Measurements from ENCODE around the gene KCTD11.
A peak's percentile ranks its signal among the peaks of the same experiment; 100 is the strongest.
"Not testable (repeated sequence)": the region's sequence is repeated elsewhere in the genome, so short reads cannot be mapped to it uniquely, and the experiment has no call there.

Gene KCTD11

DNA sequence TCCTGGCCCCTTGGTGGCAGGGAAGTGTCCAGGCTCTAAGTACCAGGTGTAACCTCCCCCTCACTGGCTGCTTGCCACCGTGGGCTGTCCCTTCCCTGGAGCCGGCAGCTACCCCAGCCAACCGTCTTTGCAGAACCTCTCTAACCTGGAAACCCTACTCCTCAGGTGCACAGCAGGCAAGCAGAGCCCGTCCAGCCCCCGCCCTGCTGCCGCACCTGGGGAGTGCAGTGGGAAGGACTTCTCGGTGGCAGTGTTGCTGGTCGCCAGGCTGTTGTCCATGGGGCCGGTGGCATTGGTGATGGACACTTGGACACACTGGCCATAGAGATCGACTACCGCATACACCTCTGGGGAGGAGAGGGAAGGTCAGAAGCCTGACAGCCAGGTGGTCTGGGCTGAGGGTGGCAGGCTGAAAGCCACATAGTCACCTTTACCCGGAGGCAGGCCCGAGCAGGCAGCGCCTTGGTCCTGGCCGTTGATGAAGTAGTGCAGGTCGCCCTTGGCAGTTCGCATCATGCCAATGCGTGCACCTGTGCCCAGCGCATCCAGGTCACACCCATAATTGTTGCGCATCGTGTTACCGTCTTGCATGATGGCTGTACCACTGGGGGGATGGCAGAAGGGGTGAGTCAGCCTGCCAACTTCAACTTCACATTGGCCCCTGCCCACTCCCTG, 29.3 kb upstream of the KCTD11 start:
- no peak for DNase-seq

DNA sequence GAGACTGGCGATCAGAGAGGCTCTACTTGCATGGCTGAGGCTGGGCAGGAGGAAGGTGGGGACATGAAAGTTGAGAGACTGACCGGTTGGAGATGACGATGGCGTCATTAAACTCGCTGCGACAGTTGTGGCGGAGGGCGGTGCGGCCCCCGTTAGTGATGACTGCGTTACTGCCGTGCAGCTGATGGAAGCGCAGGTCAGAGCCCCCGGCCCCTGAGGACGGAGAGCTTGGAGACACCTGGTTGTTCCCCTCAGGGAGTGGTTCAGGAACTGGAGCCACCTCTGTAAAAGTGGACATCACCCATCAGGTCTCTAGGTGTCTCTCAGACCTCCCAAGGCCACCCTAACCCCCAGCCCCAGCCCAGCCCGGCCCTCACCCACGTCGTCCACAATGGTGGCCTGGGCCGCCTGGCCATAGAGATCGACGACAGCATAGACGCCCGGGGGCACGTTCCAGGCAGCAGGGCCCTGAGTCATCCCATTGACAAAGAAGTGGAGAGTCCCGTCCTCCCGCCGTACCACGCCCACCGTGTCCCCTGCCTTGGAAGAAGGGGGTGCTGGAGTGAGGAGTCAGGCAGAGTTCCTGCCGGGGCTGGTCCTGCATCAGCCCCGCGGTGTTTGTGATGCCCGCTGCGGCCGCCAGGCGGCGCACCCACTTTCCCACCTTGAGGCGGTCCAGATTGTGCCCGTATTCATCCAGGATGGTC, 28.1 kb upstream of the KCTD11 start:
- peak; percentile 46 for DNase-seq

DNA sequence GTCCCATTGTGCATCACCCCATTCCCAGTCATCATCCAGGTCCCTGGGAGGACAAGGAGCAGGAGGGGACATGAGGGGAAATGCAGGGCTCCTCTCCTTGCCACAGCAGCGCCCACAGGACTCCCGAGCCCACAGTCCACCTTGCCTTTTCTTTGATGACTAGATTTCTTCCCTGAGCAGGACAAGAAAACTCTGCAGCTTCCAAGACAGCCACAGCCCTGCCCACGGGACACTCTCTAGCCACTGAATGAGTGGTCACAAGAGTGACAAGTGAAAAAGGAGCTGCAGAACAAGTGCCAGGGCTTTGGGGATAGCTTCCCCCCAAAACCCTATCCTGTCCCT, 27.6 kb upstream of the KCTD11 start:
- no peak for DNase-seq

DNA sequence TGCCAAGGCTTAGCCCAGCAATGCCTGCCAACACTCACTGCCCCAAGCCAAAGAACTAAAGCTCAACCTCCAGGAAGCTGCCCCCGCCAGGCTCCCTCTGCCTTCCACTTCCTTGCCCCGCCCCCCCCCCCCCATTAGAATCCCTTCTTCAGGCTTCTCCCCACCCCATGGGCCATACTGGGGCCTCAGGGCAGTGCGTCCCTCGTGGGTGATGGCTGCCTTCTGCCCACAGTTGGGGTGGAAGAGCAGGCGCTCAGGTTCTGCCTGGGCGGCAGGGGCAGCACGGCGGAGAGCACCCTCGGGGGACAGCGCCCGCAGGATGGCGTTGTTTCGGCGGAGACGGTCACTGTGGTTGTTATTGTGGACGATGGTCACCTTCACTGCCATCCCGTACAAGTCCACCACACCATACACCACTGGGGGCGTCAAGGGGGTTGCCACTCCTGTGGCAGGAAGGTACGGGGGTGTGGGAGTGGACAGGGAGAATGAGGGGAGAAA, 26.9 kb upstream of the KCTD11 start:
- DNase-seq: no peak

DNA sequence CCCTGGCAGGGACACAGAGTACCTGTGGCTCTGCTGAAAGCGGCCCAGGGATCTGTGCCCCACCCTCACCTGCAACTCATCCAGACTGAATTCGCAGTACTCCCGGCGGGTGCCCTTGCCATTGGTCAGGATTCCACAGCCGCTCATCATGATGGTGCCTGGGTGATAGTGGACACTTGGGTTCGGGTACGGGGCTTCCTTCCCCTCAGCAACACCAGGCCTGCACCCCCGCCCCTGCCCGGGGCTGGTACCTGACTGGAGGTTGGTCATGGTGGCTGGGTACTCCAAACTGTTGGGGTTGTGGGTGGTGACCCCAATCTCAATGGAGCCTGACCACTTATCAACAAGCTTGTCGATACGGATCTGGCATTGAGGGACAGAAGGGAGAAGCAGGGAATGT, 25.8 kb upstream of the KCTD11 start:
- DNase-seq: no peak

DNA sequence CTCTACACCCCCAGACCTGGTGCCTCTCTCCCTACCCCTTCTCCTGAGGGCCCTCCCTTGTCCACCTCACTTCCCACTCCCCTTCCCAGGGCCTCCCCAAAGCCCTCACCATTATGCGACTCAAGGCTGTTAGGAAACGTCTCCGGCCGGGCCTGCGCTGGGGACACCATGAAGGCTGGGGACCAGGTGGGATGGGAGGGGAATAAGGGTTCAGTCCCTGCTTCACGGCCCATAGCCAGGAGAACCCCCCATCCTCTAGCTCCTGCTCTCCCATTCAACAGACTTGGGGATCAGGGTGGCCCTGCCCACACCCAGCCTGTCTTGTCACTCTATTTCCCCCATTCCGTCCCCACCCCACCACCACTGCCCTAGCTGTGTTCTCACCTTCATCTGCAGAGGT, 24.9 kb upstream of the KCTD11 start:
- DNase-seq: no peak

DNA sequence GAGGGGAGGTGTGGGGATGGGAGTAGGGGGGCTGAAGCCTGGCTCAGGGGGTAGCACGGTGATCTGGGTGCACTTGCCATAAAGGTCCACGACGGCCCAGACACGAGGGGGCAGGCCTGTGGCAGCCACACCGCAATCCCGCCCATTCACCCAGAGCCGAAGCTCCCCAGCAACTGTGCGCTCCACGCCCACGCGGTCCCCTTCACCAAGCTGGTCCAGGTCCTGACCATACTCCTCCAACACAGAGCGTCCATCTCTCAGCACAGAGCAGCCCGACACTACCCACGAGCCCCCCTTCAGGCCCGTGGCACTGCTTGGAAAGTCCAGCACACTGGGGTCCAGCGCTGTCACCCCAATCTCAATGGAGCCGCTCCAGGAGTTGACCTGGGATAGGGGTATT, 24.5 kb upstream of the KCTD11 start:
- DNase-seq: no peak

DNA sequence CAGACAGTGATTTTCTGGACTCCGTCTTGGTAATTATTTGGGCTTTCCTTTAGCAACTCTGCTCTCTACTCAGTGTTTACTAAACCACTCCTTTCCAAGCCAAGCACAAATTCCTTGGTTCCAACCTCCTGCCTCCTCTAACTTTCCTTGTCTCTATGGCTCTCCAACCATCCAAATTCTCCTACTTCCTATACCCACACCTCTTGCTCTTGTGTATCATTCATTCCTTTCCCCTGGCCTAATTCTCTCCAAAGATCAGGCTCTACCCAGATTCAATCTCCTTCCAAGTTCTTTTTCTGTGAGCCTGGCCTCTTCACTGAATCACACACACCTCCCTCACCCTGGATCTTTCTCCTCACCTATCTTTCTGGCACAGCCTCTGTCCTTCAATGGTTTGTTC, 24.0 kb upstream of the KCTD11 start:
- no peak for DNase-seq

DNA sequence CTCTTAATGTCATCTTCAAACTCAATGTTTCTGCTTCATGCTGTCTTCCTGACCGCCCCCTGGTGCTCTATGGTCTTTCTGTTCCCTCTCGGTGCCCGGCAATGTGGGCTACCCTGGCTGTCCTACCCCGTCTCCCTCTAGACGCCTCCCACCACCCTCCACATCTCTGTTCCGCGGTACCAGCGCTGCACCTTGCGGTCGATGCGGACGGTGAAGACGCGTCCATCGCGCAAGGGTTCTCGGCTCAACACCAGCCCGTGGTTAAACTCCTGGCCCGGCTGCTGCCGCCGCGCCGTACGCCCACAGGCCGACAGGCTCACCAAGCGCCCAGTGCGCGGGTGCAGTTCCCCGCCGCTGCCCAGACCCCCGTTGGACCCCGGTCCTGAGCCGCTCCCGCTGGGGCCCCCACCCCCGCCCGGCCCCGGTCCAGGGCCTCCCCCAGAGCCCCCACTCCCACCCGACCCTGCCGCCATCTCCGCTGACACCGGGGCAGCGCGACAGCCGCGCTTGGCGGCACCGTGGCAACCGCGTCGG, 23.1 kb upstream of the KCTD11 start, which contains the start of gene NEURL4:
Gene NEURL4 (minus strand): TSS at position 496 of the 534 bp plus-strand sequence. CDS start 23 bp downstream, at position 473.
- no peak for DNase-seq

DNA sequence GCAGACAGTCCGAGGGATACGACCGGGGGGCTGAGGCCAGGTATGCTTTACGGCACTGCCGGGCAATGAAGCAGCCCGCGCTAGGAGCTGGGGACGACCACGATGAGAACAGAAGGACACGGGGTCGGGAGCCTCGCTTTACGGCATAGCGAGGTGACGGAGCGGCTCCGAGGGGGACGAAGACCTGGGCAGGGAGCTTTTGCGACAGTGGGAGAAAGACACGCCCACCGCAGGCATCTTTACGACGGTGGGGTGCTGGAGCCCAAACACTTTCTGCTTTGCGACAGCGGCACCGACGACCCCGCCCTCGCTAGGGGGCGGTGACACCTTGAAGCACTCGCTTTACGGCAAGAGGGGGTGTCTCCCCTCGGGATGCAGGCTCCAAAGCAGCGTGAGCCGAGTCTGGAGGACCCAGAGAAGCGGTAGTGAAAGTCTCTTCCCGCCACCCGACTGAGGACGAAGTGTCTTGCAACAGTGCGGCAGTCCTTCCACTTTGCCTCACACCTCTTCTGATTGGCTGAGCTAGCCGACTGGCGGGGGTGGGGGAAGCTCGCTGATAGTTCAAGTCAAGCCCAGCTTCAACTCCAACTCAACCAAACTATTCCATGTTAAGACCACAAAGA, 22.5 kb upstream of the KCTD11 start:
- peak; percentile 98 for DNase-seq

DNA sequence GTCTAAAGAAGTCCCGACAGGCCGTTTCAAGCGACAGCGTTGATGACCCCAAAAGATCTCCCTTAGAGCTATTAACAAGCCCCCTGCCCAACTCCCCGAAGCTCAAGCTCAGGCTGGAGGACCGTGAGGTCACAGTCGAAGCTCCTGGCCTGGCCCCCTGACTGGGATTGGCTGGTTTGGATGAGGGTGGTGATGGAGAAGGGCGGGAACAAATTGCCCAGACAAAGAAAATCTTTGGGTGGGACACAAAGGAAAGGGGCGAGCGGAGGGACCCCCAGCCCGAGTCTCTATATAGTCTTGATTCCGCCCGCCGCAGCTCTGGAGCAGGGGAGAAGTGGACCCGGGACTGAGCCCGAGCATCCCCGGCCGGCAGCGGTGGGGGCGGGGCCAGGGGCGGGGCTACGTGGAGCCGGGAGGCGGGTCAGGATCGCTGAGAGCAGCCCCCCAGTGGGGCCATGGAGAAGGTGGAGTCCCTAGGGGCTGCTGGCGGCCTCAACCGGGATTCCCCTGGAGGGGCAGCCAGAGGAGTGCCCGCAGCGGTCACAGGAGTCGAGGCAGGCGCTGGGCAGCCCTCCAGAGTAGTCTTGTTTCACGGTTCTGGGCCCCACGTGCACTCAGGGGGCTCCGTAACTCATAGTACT, 21.8 kb upstream of the KCTD11 start:
- peak; percentile 83 for DNase-seq

DNA sequence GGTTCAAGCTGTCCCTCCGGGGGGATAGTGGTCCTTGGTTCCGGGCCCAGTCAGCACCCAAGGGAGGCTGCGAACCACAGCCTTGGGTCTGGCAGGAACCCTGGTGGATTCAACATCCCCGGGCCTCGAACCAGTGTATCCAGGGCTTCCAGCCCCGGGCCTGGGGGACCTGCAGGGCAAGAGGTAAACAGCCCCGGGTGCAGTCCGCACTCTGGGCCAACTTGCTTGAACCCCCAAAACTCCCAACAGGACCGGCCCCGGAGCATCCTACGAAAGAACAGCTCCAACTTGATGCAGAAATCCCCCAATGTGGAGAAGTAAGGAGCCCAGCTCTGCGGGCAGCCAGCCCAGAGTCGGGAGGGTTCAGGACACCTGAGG, 21.3 kb upstream of the KCTD11 start:
- DNase-seq: no peak

DNA sequence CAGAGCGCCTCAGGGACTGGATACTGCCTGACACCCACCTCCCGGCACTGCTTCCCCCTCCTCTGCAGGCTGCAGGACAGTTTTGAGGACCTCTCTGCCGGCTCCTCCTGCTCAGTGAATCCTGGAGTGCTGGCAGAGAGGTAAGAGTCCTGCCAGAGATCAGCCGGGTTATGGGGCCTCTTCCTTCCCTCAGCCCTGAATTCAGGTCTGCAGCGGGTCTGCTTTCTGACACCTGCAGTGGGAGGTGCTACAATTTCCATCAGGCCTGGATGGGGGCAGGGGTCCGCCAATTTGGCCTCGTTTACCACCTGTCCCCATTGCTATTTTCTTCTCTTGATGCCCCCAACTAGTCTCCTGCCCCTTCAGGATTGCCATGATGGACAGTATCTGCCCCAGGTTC, 19.9 kb upstream of the KCTD11 start:
- no peak for DNase-seq

DNA sequence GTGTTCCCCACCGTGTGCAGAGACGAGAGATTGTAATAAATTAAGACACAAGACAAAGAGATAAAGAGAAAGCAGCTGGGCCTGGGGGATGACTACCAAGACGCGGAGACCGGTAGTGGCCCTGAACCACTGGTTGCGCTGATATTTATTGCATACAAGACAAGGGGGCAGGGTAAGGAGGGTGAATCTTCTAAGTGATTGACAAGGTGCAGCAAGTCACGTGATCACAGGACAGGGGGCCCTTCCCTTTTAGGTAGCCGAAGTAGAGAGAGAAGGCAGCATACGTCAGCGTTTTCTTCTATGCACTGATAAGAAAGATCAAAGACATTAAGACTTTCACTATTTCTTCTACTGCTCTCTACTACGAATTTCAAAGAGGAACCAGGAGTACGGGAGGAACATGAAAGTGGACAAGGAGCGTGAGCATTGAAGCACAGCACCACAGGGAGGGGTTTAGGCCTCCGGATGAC, 19.3 kb upstream of the KCTD11 start:
- DNase-seq: peak; percentile 59

DNA sequence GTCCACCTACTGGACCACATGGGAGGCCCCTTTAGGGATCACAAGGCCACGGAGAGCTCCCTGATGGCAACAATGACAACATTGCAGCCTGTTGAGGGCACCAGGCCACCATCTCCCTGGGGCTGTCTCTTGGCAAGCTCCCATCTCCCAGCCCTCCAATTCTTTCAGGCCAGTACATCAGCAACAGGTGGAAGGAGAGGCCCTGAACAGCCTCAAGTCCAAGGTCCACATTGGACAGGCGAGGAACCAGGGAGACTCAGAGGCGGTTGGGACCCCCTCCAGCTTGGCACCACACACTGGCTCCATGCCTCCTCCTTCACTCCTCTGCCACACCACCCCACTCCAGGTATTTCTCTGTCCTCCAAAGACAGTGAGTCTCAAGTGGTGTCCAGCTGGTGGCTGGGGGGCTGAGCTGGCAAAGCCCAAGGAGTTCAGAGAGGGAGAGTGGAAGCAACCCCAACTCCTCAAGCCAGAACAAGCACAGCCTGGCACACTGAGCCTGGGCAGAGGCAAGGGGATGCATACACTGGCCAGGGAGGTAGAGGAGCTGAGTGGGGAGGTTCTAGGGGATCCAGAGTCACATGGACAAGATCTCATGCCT, 16.9 kb upstream of the KCTD11 start:
- no peak for DNase-seq

DNA sequence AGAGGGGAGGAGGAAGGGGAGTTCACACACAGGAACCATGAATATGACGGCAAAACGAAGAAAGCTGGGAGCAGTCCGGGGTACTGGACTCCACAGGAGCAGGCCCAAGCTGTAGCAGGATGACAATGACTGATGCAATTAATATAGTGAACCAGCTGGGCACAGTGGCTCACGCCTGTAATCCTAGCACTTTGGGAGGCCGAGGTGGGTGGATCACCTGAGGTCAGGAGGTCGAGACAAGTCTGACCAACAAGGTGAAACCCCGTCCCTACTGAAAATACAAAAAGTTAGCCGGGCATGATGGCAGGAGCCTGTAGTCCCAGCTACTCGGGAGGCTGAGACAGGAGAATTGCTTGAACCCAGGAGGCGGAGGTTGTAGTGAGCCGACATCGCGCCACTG, 16.2 kb upstream of the KCTD11 start:
- not testable (repeated sequence) for DNase-seq

DNA sequence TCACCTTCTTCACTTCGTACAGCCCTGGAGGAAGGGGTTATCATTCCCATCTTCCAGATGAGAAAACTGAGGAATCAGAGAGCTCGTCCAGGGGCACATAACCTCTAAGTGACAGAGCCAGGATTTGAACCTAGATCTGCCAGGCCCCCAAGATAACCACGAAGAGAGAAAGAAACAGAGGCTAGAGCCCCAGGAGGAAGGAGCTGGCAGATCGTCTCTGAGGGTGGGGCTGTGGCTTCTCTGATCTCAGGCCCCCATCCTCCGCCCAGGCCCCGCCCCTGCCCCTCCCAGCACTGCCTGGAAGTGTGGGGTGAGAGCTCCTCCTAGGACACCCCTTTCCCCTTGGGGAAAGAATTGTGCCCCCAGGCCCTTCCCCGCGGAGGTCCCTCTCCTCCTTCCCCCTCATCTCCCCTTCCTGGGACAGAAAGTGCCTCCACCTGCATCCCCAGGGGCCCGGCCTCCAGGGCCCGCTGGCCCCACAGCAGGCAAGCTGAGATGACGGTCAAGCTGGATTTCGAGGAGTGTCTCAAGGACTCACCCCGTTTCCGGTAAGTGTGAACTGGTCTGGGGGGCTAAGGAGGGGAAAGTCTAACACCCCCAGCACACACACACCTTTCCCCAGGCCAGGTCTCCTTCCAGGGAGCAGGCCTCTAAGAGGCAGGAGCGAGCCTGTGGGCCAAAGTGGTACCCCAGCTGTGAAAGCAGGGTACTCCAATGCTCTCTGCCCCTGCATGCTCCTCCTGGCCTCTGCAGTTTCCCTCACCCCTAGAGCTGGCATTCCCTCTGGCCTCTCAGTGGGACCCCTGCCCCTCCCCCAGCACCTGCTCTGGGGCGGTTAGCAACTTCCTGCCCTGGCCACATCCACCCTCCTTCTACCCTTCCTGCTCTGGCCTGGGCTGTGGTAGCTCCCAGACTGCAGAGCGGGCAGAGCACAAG, 15.5 kb upstream of the KCTD11 start, which contains the start of gene ACAP1:
Gene ACAP1 (plus strand): TSS at position 290 of the 936 bp plus-strand sequence. CDS start 206 bp downstream, at position 496.
- peak; percentile 85 for DNase-seq

DNA sequence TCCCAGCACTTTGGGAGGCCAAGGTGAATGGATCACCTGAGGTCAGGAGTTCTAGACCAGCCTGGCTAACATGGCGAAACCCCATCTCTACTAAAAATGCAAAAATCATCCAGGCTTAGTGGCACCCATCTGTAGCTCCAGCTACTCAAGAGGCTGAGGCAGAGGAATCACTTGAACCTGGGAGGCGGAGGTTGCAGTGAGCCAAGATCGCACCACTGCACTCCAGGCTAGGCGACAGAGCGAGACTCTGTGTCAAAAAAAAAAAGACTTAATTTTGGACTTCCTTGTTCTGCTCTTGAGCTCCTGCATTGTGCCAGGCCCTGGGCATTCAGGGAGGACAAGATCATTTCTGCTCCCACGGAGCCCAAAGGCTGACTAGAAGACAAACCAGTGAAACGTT, 14.4 kb upstream of the KCTD11 start:
- DNase-seq: not testable (repeated sequence)

DNA sequence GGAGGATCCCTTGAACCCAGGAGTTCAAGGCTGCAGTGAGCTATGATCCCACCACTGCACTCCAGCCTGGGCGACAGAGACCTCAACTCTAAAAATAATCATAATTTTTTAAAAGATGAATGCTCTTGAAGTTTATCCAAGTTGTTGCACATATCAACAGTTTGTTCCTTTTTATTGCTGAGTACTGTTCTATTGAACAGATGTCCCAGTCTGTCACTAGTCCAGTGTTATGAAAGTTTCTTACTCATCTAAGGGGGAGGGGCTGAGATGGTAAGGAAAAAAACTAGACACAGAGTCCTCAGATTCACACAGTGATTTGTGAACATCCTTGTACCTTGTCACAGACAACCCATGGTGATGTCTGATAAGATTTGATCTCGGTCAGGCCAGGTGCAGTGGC, 11.8 kb upstream of the KCTD11 start:
- no peak for DNase-seq

DNA sequence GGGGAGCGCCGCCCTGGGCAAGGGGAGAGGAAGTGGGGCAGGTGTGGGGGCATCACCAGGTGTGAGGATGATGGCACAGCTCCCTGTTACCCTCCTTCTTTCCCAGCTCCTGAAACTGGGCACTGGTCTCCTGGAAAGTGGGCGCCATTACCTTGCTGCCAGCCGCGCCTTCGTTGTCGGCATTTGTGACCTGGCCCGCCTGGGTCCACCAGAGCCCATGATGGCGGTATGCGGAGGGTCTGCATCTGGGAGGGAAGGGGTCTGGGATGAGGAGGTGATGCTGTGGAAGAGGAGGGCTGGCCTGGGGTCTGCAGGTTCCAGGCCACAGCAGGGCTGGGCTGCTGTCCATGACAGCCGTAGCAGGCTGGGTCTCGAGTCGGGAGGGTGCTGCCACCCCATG, 10.1 kb upstream of the KCTD11 start:
- DNase-seq: no peak

DNA sequence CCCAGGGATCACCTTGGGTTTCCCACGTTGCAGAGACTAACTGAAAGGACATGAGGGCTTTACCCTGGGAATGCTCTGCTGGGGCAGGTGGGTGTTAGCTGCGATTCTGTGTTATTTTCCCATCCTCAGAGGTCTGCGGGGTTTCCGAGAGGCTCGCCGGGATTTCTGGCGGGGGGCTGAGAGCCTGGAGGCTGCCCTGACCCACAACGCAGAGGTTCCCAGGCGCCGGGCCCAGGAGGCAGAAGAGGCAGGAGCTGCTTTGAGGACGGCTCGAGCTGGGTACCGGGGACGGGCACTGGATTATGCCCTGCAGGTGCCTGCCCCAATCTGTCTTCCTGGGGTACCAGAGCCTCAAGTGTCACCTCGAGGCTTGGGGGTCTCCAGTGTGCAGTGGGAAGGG, 8.7 kb upstream of the KCTD11 start:
- no peak for DNase-seq

Measured in CD4-positive, alpha-beta T cell treated with Interleukin-15 for 1 hour (primary cell).